Posterior vena cava (tissue), 2 donors: ENCODE measurements around the gene DCUN1D2. TPM values are rescaled to one million over a fixed set of nuclear protein-coding genes. Genes with fewer than 3 reads are reported as not detected.

ENCODE experiments used
- DNase-seq: peaks from one replicate; pipeline ENCODE4 v3.0.0-alpha.2; 2020; ENCODE audit warnings: low spot score
- intact Hi-C, 2 donors: fragments of 100-400 bp; cut with DNase I; formaldehyde crosslinking; loops; one replicate each; pipeline versions ENCODE4 v1.14.1 to v1.14.2; 2022 to 2023
- total RNA-seq, 2 donors: library from RNA; stranded (reverse); fragmentation: NEBNext Ultra II Directional; extraction: Animal tissue kit (Norgen Biotek cat#: 25700); gene quantifications; one replicate each; pipeline ENCODE4 v1.2.1, GENCODE V29; 2021
- donor health status: DM: yes; HTN: yes; CAD: no.
- donor health status: DM: yes; HTN: yes; CAD: no.

The DCUN1D2 gene
- total RNA-seq, 2 donors from 2014 or later: 12.7 to 16.9 TPM

- DNase-seq: no peak
- intact Hi-C loops: no loop called here
These were observed 6.7 kb upstream of the DCUN1D2 start for GRCh38 chr13:113497217-113497616.

DNA sequence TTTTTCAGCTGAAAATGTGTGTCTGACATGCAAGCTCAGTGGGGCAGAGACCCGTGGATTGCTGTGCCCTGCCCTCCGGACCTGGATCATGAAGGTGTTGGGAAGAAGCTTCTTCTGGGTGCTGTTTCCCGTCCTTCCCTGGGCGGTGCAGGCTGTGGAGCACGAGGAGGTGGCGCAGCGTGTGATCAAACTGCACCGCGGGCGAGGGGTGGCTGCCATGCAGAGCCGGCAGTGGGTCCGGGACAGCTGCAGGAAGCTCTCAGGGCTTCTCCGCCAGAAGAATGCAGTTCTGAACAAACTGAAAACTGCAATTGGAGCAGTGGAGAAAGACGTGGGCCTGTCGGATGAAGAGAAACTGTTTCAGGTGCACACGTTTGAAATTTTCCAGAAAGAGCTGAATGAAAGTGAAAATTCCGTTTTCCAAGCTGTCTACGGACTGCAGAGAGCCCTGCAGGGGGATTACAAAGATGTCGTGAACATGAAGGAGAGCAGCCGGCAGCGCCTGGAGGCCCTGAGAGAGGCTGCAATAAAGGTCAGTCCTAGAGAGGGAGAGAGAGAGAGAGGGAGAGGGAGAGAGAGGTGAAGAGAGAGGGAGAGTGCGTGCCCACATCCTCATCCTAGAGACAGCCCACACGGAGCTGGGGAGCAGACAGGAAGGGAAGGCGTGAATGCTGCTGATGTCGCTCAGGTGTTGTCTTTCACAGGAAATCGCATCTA lies 5.1 kb upstream of the DCUN1D2 start:
- intact Hi-C loops: no loop called here
- no peak for DNase-seq

- DNase-seq: no peak
- intact Hi-C loops: no loop called here
These were observed 2.9 kb upstream of the DCUN1D2 start for GRCh38 chr13:113493315-113493951.

DNA sequence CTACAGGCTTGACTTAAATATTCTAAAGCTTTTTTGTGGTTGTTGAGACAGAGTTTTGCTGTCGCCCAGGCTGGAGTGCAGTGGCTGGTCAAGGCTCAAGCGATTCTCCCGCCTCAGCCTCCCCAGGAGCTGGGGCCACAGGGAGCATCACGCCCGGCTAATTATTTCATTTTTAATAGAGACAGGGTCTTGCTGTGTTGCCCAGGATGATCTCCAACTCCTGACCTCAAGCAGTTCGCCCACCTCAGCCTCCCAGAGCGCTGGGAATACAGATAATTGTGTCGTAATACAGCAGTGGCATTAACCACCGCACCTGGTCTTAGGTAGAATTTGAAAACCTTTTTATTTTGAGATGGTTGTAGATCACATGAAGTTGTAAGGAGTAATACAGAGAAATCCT lies 1.5 kb upstream of the DCUN1D2 start:
- DNase-seq: no peak
- intact Hi-C loops: no loop called here

DNA sequence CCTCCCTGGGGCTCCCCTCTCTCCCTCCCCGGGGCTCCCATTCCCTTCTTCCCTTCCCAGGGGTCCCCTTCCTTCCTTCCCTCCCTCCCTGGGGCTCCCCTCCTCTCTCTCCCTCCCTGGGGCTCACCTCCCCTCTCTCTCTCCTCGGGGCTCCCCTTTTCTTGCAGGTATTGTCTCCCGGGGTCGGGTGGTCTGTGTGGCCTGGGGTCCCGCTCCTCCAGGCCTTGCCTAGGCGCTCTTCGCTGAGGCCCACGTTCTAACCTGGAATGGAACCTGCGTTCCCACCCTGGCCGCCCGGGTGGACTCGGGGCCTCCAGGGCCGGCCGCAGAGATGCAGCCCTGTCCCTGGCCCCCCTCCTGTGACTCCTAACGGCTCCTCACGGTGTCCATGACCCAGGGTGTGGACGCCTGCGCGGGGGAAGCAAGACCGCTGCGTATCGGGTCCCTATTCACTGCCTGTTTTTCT lies 940 bp upstream of the DCUN1D2 start:
- intact Hi-C loops: no loop called here
- no peak for DNase-seq

DNA sequence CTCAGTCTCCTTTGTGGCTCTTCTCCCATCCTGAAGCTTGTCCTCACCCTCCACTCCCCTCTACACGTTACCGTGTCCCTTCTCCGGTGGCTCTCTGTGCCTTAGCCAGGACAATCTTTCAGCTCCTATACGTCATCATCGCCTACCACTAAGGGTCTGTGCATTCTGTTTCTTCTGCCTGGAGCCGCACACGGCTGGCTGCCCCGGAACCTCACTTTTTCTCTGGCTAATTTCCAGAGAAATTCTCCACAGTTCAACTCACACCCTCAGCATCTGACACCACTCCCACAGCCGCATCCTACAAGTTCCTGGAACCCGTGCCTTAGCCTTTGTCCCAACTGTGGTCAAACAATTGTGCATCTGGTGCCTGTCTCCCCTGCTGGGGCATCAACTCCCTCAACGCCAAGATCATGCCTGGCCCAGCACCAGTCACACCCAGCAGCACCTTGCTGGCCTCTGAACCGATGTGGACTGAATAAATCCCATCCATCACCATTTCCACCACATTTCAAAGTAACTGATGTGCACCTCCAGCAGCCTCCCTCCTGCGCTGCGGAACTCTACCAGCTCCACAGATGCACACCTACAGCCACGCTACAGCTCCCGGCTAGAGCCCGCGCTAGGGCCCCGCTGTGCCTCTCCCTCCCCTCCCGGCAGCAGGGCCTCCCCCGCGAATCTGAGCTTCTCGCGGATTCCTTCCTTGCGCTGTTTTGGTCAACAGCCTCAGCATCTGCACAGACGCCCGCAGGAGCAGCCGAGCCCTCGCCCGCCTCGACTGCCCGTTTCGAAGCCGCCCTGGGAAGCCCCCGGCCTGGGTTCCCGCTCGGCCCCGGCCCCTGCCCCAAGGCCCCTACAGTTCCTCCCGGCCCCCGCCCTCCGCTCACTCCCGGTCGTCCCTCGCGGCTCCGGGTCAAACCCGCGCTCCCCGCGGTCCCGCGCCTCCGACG lies 689 bp downstream of the DCUN1D2 start:
- no peak for DNase-seq
- intact Hi-C loops: no loop called here

DNA sequence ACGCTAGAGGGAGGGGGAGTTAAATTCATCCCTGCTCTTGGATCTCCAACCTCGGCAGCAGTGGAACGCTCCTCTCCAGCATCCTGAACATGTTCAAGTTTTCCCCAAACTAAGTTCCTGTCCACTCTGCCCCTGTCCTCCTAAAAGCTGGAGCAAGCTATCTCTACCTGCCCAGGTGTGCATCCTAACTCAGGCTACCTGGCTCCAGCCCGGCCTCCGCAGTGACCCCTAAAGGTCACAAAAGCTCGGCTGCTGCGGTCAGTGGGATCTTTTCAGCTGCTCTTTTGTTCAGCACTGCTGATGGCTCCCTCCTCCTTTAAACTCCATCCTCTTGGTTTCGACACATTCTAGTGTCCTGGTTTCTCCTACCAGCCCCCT lies 1.4 kb downstream of the DCUN1D2 start:
- intact Hi-C loops: no loop called here
- DNase-seq: no peak

GRCh38 chr13:113488283-113488682 lies 2.2 kb downstream of the DCUN1D2 start:
- intact Hi-C loops: no loop called here

GRCh38 chr13:113486698-113487097 lies 3.8 kb downstream of the DCUN1D2 start:
- intact Hi-C loops: no loop called here
- DNase-seq: no peak

More at GRCh38 chr13:113488283-113488682, 2.2 kb downstream of the DCUN1D2 start:
- DNase-seq: no peak

- intact Hi-C loops: no loop called here
- DNase-seq: no peak
These were observed 5.0 kb downstream of the DCUN1D2 start for GRCh38 chr13:113485545-113485944.

DNA sequence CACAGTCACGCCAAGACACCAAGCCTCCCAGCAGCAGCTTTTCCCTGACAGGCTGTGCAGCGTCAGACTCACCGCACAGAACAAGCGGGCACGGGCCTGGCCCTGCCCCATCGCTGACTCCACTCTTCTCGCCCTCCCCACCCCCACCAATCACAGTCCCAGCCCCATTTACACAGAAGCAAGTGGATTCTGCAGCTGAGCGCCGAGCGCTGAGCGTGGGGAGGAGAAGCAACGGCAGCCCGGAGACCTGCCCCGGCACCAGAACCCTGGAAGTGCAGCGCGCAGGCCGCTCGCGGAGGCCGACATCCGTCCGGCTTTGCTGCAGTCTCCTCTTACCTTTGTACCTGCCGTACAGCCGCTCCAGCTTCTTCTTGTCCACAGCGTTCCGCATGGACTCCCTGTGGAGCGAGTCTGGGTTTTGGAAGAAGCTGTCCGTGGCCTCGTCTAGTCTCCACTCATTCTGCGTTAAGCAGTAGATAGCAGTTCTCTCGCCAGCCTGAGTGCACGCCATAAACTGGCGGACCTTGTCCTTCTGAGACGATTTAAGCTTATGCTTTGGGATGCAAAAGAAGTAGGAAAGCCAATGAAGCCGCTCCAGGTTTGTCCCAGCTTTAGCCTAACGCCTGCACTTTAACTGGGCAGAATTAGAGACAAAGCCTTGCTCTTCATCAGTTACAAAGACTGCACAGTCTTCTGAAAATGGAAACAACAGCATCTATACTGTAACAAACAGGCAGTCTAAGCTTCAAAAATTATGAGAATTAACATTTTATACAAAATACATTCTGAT lies 6.8 kb downstream of the DCUN1D2 start:
- intact Hi-C loops: no loop called here
- no peak for DNase-seq

- no peak for DNase-seq
- intact Hi-C loops: no loop called here
These were observed 7.4 kb downstream of the DCUN1D2 start for GRCh38 chr13:113483081-113483480.

DNA sequence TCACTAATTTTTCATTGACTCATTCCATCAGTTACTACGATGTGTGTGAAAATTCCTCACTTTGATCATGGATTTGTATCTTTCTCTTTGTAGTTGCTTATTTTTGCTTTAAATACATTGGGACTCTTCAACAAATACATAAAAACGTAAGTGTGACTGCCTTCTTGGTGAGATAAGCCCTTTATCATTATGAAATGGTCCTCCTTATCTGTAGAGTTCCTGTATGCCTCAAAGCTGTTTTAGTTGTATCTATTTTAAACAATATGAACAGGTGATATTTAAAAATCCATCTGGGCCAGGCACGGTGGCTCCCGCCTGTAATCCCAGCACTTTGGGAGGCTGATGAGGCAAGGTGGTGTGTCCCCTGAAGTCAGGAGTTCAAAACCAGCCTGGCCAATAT lies 11.3 kb downstream of the DCUN1D2 start:
- intact Hi-C loops: no loop called here
- DNase-seq: no peak

DNA sequence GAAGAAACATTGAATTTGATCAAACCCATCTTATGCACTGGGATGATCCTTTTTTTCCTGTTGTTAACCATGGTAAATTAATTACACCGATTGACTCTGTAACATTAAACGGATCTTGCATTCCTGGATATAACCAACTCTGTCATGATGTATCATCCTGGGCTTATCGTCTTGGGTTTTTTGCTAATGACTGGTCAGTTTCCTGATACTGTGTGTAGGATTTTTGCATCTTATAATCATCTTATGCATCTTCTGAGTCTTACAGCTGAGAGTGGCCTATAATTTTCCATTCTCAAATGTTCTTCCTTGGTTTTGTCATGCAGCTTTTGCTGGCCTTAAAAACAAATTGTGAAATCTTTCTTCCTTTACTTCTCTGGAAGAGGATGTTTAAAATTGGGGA lies 12.8 kb downstream of the DCUN1D2 start:
- intact Hi-C loops: no loop called here

DNA sequence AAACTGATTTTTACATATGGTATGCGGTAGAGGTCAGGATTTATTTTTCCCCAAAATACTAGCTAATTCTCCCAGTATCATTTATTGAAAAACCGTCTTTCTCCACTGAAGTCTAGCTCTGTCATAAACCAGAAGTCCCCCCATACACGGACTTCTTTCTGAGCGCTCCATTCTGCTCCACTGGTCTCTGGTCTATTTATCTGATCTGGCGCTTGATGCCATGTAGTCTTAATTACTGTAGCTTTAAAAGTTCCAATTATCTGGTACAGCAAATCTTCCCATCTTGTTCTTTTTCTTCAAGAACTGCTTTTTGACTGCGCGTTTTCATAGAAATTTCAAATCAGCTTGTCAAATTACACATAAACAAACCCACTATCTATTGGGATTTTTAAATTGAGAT lies 13.7 kb downstream of the DCUN1D2 start:
- DNase-seq: no peak
- intact Hi-C loops: no loop called here

More for the DNA sequence above, 12.8 kb downstream of the DCUN1D2 start:
- no peak for DNase-seq

DNA sequence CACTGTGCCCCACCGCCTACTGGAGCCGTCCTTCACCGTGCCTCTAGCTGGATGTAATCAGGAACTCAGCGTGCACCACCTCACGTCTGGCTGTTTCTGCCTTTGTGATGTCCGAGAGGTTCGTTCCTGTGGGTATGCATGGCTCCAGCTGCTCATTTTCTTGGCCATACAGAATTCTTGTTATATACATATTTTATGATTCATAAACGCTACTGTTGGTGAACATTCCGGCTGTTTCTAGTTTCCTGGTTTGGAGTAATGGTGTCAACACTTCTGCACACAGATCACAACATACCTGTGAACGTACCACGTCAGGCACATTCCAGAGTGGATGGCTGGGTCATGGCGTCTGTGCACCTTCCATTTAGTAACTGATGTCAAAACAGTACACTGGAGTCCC lies 14.6 kb downstream of the DCUN1D2 start:
- no peak for DNase-seq
- intact Hi-C loops: no loop called here

DNA sequence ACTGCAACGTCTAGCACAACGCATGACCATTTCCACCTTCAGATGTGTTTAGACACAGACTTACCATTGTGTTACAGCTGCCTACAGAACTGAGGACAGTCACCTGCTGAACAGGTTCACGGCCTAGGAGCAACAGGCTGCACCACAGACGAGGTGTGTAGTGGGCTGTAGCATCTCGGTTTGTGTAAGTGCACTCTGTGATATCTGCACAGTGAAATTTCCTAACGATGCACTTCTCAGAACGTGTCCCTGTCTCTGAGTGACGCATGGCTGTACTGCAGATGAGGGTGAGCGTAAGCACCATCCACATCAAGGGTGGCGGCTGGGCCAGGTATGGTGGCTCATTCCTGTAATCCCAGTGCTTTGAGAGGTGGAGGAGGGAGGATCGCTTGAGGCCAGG lies 15.2 kb downstream of the DCUN1D2 start:
- intact Hi-C loops: no loop called here
- no peak for DNase-seq

GRCh38 chr13:113474179-113474578 lies 16.3 kb downstream of the DCUN1D2 start:
- intact Hi-C loops: no loop called here
- no peak for DNase-seq

DNA sequence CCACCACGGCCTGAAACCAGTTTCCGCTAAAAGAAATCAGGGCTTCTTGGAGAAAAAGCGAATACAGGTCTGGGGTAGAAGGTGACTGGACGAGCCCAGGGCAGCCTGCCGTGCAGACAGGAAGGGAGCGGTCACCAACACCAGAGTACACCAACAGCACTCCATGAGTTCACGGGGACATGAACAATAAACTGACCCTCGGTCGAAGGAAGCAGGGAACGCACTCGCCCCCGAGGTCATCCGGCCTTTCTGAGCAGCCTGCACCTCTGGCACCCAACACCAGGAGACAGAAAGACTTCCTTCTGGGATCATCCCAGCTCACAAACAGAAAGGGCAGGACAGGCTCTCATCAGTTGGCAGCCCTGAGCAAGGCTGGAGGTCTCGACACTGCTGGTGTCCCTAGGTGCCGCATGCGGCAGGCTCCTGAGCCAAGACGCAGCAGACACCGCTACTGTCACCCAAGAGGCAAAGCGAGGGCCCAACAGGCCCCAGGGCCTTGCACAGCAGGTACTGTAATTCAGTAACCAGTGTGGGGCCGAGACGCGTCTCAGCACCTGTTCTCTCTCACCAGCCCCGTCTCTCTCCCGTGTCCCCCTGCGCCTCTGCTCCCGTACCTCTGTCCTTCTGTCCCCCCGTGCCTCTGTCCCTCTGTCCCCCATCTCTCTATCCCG lies 18.0 kb downstream of the DCUN1D2 start:
- intact Hi-C loops: no loop called here
- no peak for DNase-seq
